RWPE2 (cell line): ENCODE data around the gene KCNJ18.
"Not testable (repeated sequence)": the region's sequence is repeated elsewhere in the genome, so short reads cannot be mapped to it uniquely, and the experiment has no call there.

Source experiments
- ATAC-seq: fragments of 200-7000 bp; cut with Tn5 transposase; 3 replicates; pipeline ENCODE4 v1.9.1; 2021; ENCODE audit warnings: low read depth
- DNase-seq: peaks from one replicate; pipeline ENCODE4 v3.0.0-alpha.2; 2020; ENCODE audit warnings: low spot score
- H3K27ac ChIP-seq: fragments of 450-650 bp; 2 replicates; pipeline ENCODE4 v1.5.1; 2017; ENCODE audit warnings: mild to moderate bottlenecking; ENCODE audit not compliant: poor library complexity, severe bottlenecking
- H3K27me3 ChIP-seq: fragments of 250-450 bp; sonication (Bioruptor Pico); 2 replicates; pipeline ENCODE4 v1.5.1; 2021; ENCODE audit warnings: mild to moderate bottlenecking, moderate library complexity; ENCODE audit not compliant: insufficient read depth, poor library complexity, severe bottlenecking
- H3K36me3 ChIP-seq: fragments of 250-450 bp; sonication (Bioruptor Pico); 2 replicates; pipeline ENCODE4 v1.5.1; 2020; ENCODE audit warnings: low read depth, mild to moderate bottlenecking, moderate library complexity
- H3K4me1 ChIP-seq: fragments of 250-450 bp; sonication (Bioruptor Pico); 2 replicates; pipeline ENCODE4 v1.5.1; 2021; ENCODE audit warnings: mild to moderate bottlenecking, moderate library complexity; ENCODE audit not compliant: insufficient read depth, poor library complexity, severe bottlenecking
- H3K4me3 ChIP-seq: fragments of 250-450 bp; sonication (Bioruptor Pico); 2 replicates; pipeline ENCODE4 v1.5.1; 2021; ENCODE audit warnings: mild to moderate bottlenecking, moderate library complexity; ENCODE audit not compliant: severe bottlenecking
- H3K9me3 ChIP-seq: fragments of 250-450 bp; sonication (Bioruptor Pico); 2 replicates; pipeline ENCODE4 v1.5.1; 2021; ENCODE audit warnings: mild to moderate bottlenecking, moderate library complexity; ENCODE audit not compliant: severe bottlenecking
- TF ChIP-seq, protein P1 (sequence below): fragments of 450-650 bp; IDR thresholded peaks from one replicate; pipeline ENCODE4 v1.5.1; 2017; ENCODE audit warnings: mild to moderate bottlenecking, moderate library complexity; ENCODE audit not compliant: poor library complexity, severe bottlenecking

Gene KCNJ18

DNA sequence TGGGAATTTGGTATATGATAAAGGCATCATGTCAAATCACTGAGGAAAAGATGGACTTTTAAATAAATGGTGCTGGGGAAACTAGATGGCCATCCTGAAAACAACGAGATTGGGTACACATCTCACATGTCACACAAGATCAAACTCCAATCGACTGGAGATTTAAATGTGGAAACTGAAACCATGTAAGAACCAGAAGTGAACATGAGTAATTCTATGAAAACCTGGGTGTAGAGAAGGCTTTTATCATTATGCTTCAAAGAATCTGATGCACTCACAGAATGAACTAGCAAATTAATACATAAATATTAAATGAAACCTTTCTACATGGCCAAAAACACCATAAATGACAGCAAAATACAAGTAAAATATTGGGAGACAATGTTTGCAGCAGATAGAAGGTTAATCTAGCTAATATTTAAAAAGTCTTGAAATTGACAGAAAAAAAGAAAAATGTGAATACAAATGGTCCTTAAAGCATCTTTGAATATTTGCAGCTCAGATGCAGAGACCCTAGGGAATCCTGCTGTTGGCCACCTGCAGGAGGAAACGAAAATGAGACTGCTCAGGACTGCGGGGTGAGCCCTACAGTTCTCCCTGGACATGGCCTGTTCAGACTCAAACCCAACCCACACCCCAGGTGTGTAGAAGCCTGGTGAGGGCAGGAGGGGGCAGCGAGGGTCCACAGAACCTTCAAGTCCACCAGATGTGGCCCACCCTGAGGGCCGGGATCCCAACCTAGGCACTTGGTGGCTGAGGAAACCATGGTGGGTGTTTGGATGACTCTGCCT lies 32.1 kb downstream of the KCNJ18 start:
- H3K27ac ChIP-seq, H3K4me1 ChIP-seq, DNase-seq, H3K27me3 ChIP-seq, H3K36me3 ChIP-seq, ATAC-seq, H3K4me3 ChIP-seq, H3K9me3 ChIP-seq: not testable (repeated sequence)

- H3K9me3 ChIP-seq, H3K27me3 ChIP-seq, ATAC-seq, H3K27ac ChIP-seq, DNase-seq, H3K4me3 ChIP-seq, H3K4me1 ChIP-seq, H3K36me3 ChIP-seq: not testable (repeated sequence)
Measured at GRCh38 chr17:21731076-21731475, 38.8 kb downstream of the KCNJ18 start.

DNA sequence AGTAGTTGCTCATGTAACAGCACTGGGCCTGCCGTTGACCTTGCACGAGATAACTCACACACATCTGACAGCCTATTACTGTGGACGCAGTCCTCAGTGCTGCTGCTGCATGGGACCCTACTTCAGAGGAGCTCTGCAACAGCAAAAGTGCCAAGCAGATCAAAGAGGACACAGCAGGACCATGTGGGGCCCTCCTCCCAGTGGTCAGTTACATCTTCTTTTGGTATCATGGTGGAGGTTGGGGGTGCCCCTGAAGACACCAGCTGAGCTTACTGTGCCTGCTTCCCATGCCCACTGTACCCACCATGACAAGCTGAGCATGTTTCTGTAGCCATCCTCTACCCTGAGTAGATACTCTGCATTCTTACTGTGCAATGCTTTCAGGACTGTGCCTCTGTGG lies 41.6 kb downstream of the KCNJ18 start:
- H3K27me3 ChIP-seq, H3K4me3 ChIP-seq, H3K9me3 ChIP-seq, H3K36me3 ChIP-seq, H3K4me1 ChIP-seq, H3K27ac ChIP-seq, ATAC-seq, DNase-seq: not testable (repeated sequence)

DNA sequence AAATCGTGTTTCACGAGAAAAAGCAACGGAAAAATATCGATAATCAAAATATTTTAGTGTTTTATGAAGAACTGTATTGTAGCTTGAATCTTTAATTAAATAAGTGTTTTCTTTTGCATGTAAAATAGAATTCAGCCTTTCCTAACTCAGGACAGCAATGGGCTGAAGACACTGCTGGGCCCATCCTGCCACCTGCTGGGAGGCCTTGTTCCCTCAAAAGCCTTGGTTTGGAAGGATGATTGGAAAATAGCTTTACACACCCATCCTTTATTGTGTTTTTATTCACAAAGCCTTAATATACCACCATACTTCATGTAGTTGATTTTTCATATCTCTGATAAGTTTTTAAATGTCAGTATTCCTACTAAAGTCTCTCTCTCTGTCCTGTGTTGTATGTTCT lies 43.5 kb downstream of the KCNJ18 start:
- not testable (repeated sequence) for H3K36me3 ChIP-seq, H3K27ac ChIP-seq, H3K27me3 ChIP-seq, DNase-seq, H3K9me3 ChIP-seq, H3K4me3 ChIP-seq, H3K4me1 ChIP-seq
- TF ChIP-seq, protein P1, sequence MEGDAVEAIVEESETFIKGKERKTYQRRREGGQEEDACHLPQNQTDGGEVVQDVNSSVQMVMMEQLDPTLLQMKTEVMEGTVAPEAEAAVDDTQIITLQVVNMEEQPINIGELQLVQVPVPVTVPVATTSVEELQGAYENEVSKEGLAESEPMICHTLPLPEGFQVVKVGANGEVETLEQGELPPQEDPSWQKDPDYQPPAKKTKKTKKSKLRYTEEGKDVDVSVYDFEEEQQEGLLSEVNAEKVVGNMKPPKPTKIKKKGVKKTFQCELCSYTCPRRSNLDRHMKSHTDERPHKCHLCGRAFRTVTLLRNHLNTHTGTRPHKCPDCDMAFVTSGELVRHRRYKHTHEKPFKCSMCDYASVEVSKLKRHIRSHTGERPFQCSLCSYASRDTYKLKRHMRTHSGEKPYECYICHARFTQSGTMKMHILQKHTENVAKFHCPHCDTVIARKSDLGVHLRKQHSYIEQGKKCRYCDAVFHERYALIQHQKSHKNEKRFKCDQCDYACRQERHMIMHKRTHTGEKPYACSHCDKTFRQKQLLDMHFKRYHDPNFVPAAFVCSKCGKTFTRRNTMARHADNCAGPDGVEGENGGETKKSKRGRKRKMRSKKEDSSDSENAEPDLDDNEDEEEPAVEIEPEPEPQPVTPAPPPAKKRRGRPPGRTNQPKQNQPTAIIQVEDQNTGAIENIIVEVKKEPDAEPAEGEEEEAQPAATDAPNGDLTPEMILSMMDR, result peak; percentile 21
- ATAC-seq, result peak; percentile 62; the same call in 1 of the 3 replicates

- not testable (repeated sequence) for H3K4me1 ChIP-seq, H3K27me3 ChIP-seq, DNase-seq, H3K4me3 ChIP-seq, H3K27ac ChIP-seq, H3K9me3 ChIP-seq, ATAC-seq, H3K36me3 ChIP-seq
Measured at GRCh38 chr17:21737015-21737580, 44.8 kb downstream of the KCNJ18 start.

DNA sequence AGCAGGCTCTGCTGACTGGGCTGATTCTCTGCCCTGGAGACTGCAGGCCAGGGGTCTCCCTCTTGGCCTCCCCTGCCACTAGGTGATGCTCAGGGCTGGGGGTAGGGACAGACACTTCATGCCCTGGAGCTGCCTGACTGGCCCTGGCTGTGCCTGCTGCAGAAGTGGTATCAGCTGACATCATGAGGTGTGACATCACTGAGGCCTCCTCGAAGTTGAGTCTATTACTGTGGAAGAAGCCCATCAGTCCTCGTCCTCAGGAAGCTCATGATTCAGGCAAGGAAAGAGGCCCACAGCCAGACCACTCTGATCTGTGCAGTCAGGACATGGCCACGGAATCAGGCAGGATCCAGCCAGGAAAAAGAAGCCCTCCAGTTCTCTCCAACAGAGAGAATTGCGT lies 45.9 kb downstream of the KCNJ18 start:
- not testable (repeated sequence) for H3K27ac ChIP-seq, DNase-seq, H3K36me3 ChIP-seq, H3K27me3 ChIP-seq, ATAC-seq, H3K4me1 ChIP-seq, H3K4me3 ChIP-seq, H3K9me3 ChIP-seq

- not testable (repeated sequence) for H3K4me3 ChIP-seq, H3K9me3 ChIP-seq, H3K4me1 ChIP-seq, H3K27ac ChIP-seq, H3K36me3 ChIP-seq, DNase-seq, H3K27me3 ChIP-seq
- peak; percentile 40; the same call in 1 of the 3 replicates for ATAC-seq
Measured at GRCh38 chr17:21738877-21739474, 46.7 kb downstream of the KCNJ18 start.

- not testable (repeated sequence) for H3K4me1 ChIP-seq, H3K27ac ChIP-seq, H3K27me3 ChIP-seq, H3K9me3 ChIP-seq, ATAC-seq, H3K4me3 ChIP-seq, H3K36me3 ChIP-seq, DNase-seq
Measured at GRCh38 chr17:21739485-21739884, 47.2 kb downstream of the KCNJ18 start.

GRCh38 chr17:21740836-21741235 lies 48.5 kb downstream of the KCNJ18 start:
- H3K9me3 ChIP-seq, H3K36me3 ChIP-seq, H3K4me3 ChIP-seq, H3K27ac ChIP-seq, DNase-seq, H3K27me3 ChIP-seq, H3K4me1 ChIP-seq, ATAC-seq: not testable (repeated sequence)

GRCh38 chr17:21741520-21741919 lies 49.2 kb downstream of the KCNJ18 start:
- H3K9me3 ChIP-seq, DNase-seq, H3K4me3 ChIP-seq, H3K36me3 ChIP-seq, H3K27me3 ChIP-seq, ATAC-seq, H3K27ac ChIP-seq, H3K4me1 ChIP-seq: not testable (repeated sequence)
